Fibroblast of lung (primary cell): ENCODE data around the gene RAB31.
"Not testable (repeated sequence)": the region's sequence is repeated elsewhere in the genome, so short reads cannot be mapped to it uniquely, and the experiment has no call there.

Experiments
- CTCF ChIP-seq, 2 donors: IDR thresholded peaks in 1 of 2; conservative IDR thresholded peaks in 1 of 2; 1 replicate in 1 of 2; 2 replicates in 1 of 2; pipeline ENCODE4 v1.5.1; 2011 to 2012; ENCODE audit warnings: low read length in 2 of 2, control low read depth in 1 of 2, inconsistent platforms in 1 of 2, low read depth in 1 of 2, mild to moderate bottlenecking in 1 of 2
- EZH2 ChIP-seq: IDR thresholded peaks from 2 replicates; pipeline ENCODE4 v1.5.1; 2012; ENCODE audit warnings: low read length, control low read depth, mild to moderate bottlenecking; ENCODE audit errors: missing control alignments

GRCh38 chr18:9857479-9857998 lies 149.4 kb downstream of the RAB31 start:
- TF ChIP-seq EZH2; CTCF (conservative IDR thresholded peaks at IDR 0.05 in 1 of 2, IDR thresholded peaks at IDR 0.05 in 1 of 2; ENCODE audit: low read depth in 1 of 2, low read length in 2 of 2): not testable (repeated sequence)
